Prostate gland (tissue), 2 donors: ENCODE measurements around the gene PLAA.

ENCODE experiments used
- POLR2A ChIP-seq: fragments of 450-650 bp; IDR thresholded peaks from one replicate; pipeline ENCODE4 v1.6.1; 2016; ENCODE audit warnings: antibody characterized with exemption, mild to moderate bottlenecking
- POLR2AphosphoS5 ChIP-seq: sonication (generic); formaldehyde crosslinking; IDR thresholded peaks from one replicate; pipeline ENCODE4 v1.6.1; 2017; ENCODE audit warnings: antibody characterized with exemption
- TF ChIP-seq, protein P1 (sequence below), 4 experiments: fragments of 200-600 bp in 2 of 4; fragments of 450-650 bp in 2 of 4; sonication (generic) in 2 of 4; IDR thresholded peaks; 1 replicate in 3 of 4; 2 replicates in 1 of 4; pipeline ENCODE4 v1.5.1; 2016 to 2019; ENCODE audit warnings: antibody characterized with exemption in 4 of 4, mild to moderate bottlenecking in 2 of 4, moderate library complexity in 2 of 4

DNA sequence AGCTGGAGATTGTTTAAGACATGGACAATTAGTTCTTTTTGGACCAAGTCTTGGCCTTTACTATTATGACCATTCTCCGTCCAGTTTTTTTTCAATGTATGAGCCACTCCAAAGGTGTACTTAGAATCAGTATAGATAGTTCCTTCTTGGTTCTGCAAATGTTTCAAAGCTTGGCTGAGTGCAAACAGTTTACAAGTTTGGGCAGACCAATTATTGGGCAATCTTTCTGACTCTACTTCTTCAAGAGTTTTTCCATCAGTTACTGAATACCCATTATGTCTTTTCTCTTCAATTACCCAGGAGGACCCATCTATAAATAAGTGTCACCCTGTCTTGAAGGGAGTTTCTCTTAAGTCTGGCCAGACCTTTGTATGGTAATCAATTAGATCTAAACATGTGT lies 24.7 kb upstream of the PLAA start:
- TF ChIP-seq POLR2A (no peak), POLR2AphosphoS5 (no peak)
- TF ChIP-seq, protein P1, sequence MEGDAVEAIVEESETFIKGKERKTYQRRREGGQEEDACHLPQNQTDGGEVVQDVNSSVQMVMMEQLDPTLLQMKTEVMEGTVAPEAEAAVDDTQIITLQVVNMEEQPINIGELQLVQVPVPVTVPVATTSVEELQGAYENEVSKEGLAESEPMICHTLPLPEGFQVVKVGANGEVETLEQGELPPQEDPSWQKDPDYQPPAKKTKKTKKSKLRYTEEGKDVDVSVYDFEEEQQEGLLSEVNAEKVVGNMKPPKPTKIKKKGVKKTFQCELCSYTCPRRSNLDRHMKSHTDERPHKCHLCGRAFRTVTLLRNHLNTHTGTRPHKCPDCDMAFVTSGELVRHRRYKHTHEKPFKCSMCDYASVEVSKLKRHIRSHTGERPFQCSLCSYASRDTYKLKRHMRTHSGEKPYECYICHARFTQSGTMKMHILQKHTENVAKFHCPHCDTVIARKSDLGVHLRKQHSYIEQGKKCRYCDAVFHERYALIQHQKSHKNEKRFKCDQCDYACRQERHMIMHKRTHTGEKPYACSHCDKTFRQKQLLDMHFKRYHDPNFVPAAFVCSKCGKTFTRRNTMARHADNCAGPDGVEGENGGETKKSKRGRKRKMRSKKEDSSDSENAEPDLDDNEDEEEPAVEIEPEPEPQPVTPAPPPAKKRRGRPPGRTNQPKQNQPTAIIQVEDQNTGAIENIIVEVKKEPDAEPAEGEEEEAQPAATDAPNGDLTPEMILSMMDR (IDR thresholded peaks at IDR 0.05), result no peak
